LoVo (cell line): ENCODE results near the gene CFAP251.
"Not testable (repeated sequence)": the region's sequence is repeated elsewhere in the genome, so short reads cannot be mapped to it uniquely, and the experiment has no call there.

Source experiments
- DNase-seq: peaks from one replicate; pipeline ENCODE4 v3.0.0-alpha.2; 2016; ENCODE audit warnings: low spot score

Gene CFAP251

GRCh38 chr12:121903202-121903601 is 15.2 kb upstream of the CFAP251 start:
- no peak for DNase-seq

GRCh38 chr12:121905746-121906145 is 12.6 kb upstream of the CFAP251 start:
- no peak for DNase-seq

- no peak for DNase-seq
Measured at GRCh38 chr12:121908702-121909101, 9.7 kb upstream of the CFAP251 start.

- DNase-seq: no peak
Measured at GRCh38 chr12:121911824-121912585, 6.4 kb upstream of the CFAP251 start.

- DNase-seq: no peak
Measured at GRCh38 chr12:121915841-121916321, 2.5 kb upstream of the CFAP251 start.

- no peak for DNase-seq
Measured at GRCh38 chr12:121916719-121917118, 1.7 kb upstream of the CFAP251 start.

GRCh38 chr12:121918679-121919038 is 267 bp downstream of the CFAP251 start:
- DNase-seq: no peak

- DNase-seq: no peak
Measured at GRCh38 chr12:121921066-121921465, 2.7 kb downstream of the CFAP251 start.

- DNase-seq: no peak
Measured at GRCh38 chr12:121925358-121925695, 6.9 kb downstream of the CFAP251 start.

- DNase-seq: no peak
Measured at GRCh38 chr12:121926874-121927706, 8.7 kb downstream of the CFAP251 start.

GRCh38 chr12:121927813-121928212 is 9.4 kb downstream of the CFAP251 start:
- DNase-seq: no peak

GRCh38 chr12:121929545-121929944 is 11.2 kb downstream of the CFAP251 start:
- not testable (repeated sequence) for DNase-seq

- no peak for DNase-seq
Measured at GRCh38 chr12:121930862-121931261, 12.5 kb downstream of the CFAP251 start.

GRCh38 chr12:121932176-121932536 is 13.8 kb downstream of the CFAP251 start:
- DNase-seq: no peak

GRCh38 chr12:121932914-121933521 is 14.6 kb downstream of the CFAP251 start:
- no peak for DNase-seq

- DNase-seq: no peak
Measured at GRCh38 chr12:121933522-121934308, 15.3 kb downstream of the CFAP251 start.

GRCh38 chr12:121934309-121934664 is 15.9 kb downstream of the CFAP251 start:
- DNase-seq: no peak

- no peak for DNase-seq
Measured at GRCh38 chr12:121937654-121938053, 19.3 kb downstream of the CFAP251 start.

GRCh38 chr12:121939186-121939585 is 20.8 kb downstream of the CFAP251 start:
- no peak for DNase-seq

- no peak for DNase-seq
Measured at GRCh38 chr12:121939992-121940766, 21.8 kb downstream of the CFAP251 start.

- DNase-seq: no peak
Measured at GRCh38 chr12:121942145-121942718, 23.8 kb downstream of the CFAP251 start.
